Lower leg skin (tissue), 3 donors: ENCODE measurements around the gene DCAF11.
A peak's percentile ranks its signal among the peaks of the same experiment; 100 is the strongest.

Experiments
- POLR2A ChIP-seq, 2 donors: fragments of 450-650 bp; IDR thresholded peaks; one replicate each; pipeline ENCODE4 v1.6.1; 2016 to 2017; ENCODE audit warnings: antibody characterized with exemption in 2 of 2, mild to moderate bottlenecking in 1 of 2, moderate library complexity in 1 of 2
- TF ChIP-seq, protein P1 (sequence below), 3 donors: fragments of 450-650 bp; IDR thresholded peaks; one replicate each; pipeline ENCODE4 v1.5.1; 2016; ENCODE audit warnings: antibody characterized with exemption in 3 of 3, mild to moderate bottlenecking in 3 of 3, moderate library complexity in 2 of 3

DNA sequence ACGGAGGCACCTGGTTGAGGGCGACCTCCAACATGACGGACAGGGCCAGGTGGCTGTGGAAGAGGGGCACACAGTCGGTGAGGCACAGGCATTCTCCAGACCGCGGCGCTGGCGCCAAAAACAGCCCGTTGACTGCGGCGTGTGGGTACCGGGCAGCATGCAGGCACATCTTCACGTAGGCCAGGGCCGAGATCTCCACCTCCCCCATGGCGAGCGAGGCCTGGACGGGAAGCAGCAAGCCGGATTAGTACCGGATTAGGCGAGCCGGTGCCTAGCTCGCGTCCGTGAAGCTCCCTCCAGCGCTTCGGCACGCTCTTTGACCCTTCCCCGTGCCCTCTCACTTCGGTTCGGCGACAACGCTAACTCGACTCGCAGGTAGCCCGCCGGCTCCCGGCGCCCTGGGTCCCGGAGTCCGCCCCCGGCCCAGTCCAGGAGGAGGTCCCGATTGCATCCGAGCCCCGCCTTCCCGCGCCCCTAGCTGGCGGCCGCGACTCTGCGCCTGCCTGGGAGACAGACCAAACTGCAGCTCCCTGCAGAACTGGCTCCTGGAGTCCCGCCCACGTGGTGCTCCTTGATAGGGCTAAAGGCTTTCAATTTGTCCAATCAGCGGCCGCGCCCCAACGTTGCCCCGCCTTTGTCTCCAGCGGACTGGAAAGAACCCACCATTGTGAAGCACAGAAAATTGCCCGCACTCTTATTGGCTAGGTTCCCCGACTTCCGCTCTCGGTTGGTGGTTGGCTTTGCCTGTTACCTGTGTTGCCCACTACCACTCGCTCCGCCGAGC lies 26.7 kb downstream of the DCAF11 start, which contains the start of gene EMC9:
- TF ChIP-seq, protein P1, sequence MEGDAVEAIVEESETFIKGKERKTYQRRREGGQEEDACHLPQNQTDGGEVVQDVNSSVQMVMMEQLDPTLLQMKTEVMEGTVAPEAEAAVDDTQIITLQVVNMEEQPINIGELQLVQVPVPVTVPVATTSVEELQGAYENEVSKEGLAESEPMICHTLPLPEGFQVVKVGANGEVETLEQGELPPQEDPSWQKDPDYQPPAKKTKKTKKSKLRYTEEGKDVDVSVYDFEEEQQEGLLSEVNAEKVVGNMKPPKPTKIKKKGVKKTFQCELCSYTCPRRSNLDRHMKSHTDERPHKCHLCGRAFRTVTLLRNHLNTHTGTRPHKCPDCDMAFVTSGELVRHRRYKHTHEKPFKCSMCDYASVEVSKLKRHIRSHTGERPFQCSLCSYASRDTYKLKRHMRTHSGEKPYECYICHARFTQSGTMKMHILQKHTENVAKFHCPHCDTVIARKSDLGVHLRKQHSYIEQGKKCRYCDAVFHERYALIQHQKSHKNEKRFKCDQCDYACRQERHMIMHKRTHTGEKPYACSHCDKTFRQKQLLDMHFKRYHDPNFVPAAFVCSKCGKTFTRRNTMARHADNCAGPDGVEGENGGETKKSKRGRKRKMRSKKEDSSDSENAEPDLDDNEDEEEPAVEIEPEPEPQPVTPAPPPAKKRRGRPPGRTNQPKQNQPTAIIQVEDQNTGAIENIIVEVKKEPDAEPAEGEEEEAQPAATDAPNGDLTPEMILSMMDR (IDR thresholded peaks at IDR 0.05), result peak in 1 of 3 donors; percentile 47
- no peak for TF ChIP-seq POLR2A (IDR thresholded peaks at IDR 0.05)
